Glutamatergic neuron (in vitro differentiated cells): ENCODE data around the gene TTYH2. TPM values are rescaled to one million over a fixed set of nuclear protein-coding genes. Genes with fewer than 3 reads are reported as not detected.
A peak's percentile ranks its signal among the peaks of the same experiment; 100 is the strongest.

Source experiments
- DNase-seq: peaks from one replicate; pipeline ENCODE4 v3.0.0; 2022
- H3K27ac Mint-ChIP-seq: one replicate; pipeline ENCODE4 v1.8.0; 2020; ENCODE audit warnings: mild to moderate bottlenecking, mixed read lengths, inconsistent platforms; ENCODE audit not compliant: unreplicated experiment
- H3K27me3 Mint-ChIP-seq: one replicate; pipeline ENCODE4 v1.8.0; 2020; ENCODE audit warnings: mild to moderate bottlenecking, moderate library complexity, mixed read lengths, inconsistent platforms; ENCODE audit not compliant: unreplicated experiment
- H3K36me3 Mint-ChIP-seq: one replicate; pipeline ENCODE4 v1.8.0; 2020; ENCODE audit warnings: mild to moderate bottlenecking, mixed read lengths, inconsistent platforms; ENCODE audit not compliant: unreplicated experiment
- H3K4me1 Mint-ChIP-seq: one replicate; pipeline ENCODE4 v1.8.0; 2020; ENCODE audit warnings: mild to moderate bottlenecking, low read depth, mixed read lengths, inconsistent platforms; ENCODE audit not compliant: unreplicated experiment
- H3K4me3 Mint-ChIP-seq: one replicate; pipeline ENCODE4 v1.8.0; 2020; ENCODE audit warnings: mild to moderate bottlenecking, mixed read lengths, inconsistent platforms; ENCODE audit not compliant: unreplicated experiment
- H3K9me3 Mint-ChIP-seq: one replicate; pipeline ENCODE4 v1.8.0; 2020; ENCODE audit warnings: mild to moderate bottlenecking, moderate library complexity, mixed read lengths, inconsistent platforms; ENCODE audit not compliant: unreplicated experiment
- total RNA-seq: library from RNA; stranded (reverse); fragmentation: NEBNext Ultra II Directional; extraction: Animal tissue kit (Norgen Biotek cat#: 25700); gene quantifications from one replicate; pipeline ENCODE4 v1.2.1, GENCODE V29; 2021; ENCODE audit not compliant: unreplicated experiment
- TF ChIP-seq, protein P1 (sequence below): fragments of 200-600 bp; sonication (generic); IDR thresholded peaks from one replicate; pipeline ENCODE4 v1.5.0; 2021; ENCODE audit not compliant: partially characterized antibody, unreplicated experiment

Gene TTYH2
- total RNA-seq, 1 donor from 2014 or later, result 121 TPM

- H3K27ac Mint-ChIP-seq, result peak overlapping the region; percentile 99
- peak; percentile 86 for DNase-seq
- H3K36me3 Mint-ChIP-seq, result no peaks in the 10 kb centered on the region
- H3K4me3 Mint-ChIP-seq, result peak overlapping the region; percentile 97
- TF ChIP-seq, protein P1, sequence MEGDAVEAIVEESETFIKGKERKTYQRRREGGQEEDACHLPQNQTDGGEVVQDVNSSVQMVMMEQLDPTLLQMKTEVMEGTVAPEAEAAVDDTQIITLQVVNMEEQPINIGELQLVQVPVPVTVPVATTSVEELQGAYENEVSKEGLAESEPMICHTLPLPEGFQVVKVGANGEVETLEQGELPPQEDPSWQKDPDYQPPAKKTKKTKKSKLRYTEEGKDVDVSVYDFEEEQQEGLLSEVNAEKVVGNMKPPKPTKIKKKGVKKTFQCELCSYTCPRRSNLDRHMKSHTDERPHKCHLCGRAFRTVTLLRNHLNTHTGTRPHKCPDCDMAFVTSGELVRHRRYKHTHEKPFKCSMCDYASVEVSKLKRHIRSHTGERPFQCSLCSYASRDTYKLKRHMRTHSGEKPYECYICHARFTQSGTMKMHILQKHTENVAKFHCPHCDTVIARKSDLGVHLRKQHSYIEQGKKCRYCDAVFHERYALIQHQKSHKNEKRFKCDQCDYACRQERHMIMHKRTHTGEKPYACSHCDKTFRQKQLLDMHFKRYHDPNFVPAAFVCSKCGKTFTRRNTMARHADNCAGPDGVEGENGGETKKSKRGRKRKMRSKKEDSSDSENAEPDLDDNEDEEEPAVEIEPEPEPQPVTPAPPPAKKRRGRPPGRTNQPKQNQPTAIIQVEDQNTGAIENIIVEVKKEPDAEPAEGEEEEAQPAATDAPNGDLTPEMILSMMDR, result peak; percentile 95
- peaks cover 14% of the 10 kb centered on the region for H3K9me3 Mint-ChIP-seq
- peaks cover 39% of the 10 kb centered on the region for H3K4me1 Mint-ChIP-seq
- peaks cover 13% of the 10 kb centered on the region for H3K27me3 Mint-ChIP-seq
These were observed 2.9 kb upstream of the TTYH2 start for GRCh38 chr17:74210191-74211140.

- Mint-ChIP-seq H3K27ac (peak overlapping the region; percentile 99), H3K36me3 (no peaks in the 10 kb centered on the region), H3K9me3 (peaks cover 18% of the 10 kb centered on the region), H3K4me3 (peak overlapping the region; percentile 97), H3K27me3 (peaks cover 13% of the 10 kb centered on the region), H3K4me1 (peaks cover 45% of the 10 kb centered on the region)
- TF ChIP-seq, protein P1, result no peak
- no peak for DNase-seq
These were observed 2.0 kb upstream of the TTYH2 start for GRCh38 chr17:74211141-74211911.

GRCh38 chr17:74211912-74212208 lies 1.5 kb upstream of the TTYH2 start:
- Mint-ChIP-seq H3K36me3 (no peaks in the 10 kb centered on the region), H3K9me3 (peaks cover 18% of the 10 kb centered on the region), H3K27ac (peak overlapping the region; percentile 89), H3K4me1 (peaks cover 50% of the 10 kb centered on the region), H3K27me3 (peaks cover 13% of the 10 kb centered on the region), H3K4me3 (peak overlapping the region; percentile 97)
- TF ChIP-seq, protein P1, result no peak
- DNase-seq, result no peak

GRCh38 chr17:74212209-74212912 lies 1.0 kb upstream of the TTYH2 start:
- DNase-seq, result no peak

More at GRCh38 chr17:74212209-74212912, 1.0 kb upstream of the TTYH2 start:
- TF ChIP-seq, protein P1, result no peak
- Mint-ChIP-seq H3K36me3 (no peaks in the 10 kb centered on the region), H3K4me3 (peak overlapping the region; percentile 97), H3K27me3 (peaks cover 13% of the 10 kb centered on the region), H3K27ac (peak overlapping the region; percentile 90), H3K4me1 (peaks cover 55% of the 10 kb centered on the region), H3K9me3 (peaks cover 21% of the 10 kb centered on the region)
